Esophagus muscularis mucosa (tissue), 4 donors: ENCODE results near the gene ACSF2. TPM values are rescaled to one million over a fixed set of nuclear protein-coding genes. Genes with fewer than 3 reads are reported as not detected.
"Not testable (repeated sequence)": the region's sequence is repeated elsewhere in the genome, so short reads cannot be mapped to it uniquely, and the experiment has no call there.

Experiments used
- DNase-seq: peaks from one replicate; pipeline ENCODE4 v3.0.0-alpha.2; 2017; ENCODE audit errors: extremely low spot score
- H3K27ac ChIP-seq, 4 donors: fragments of 200-600 bp; sonication (generic); replicated peaks in 1 of 4; 1 replicate in 3 of 4; 2 replicates in 1 of 4; pipeline ENCODE4 v1.5.1; 2016 to 2019; ENCODE audit warnings: mild to moderate bottlenecking in 1 of 4
- H3K27me3 ChIP-seq, 4 donors: fragments of 200-600 bp; sonication (generic); one replicate each; pipeline versions ENCODE4 v1.5.1 to v1.6.0; 2016 to 2019
- H3K36me3 ChIP-seq, 4 donors: fragments of 200-600 bp; sonication (generic); one replicate each; pipeline ENCODE4 v1.5.1; 2016 to 2019
- H3K4me1 ChIP-seq, 4 donors: fragments of 200-600 bp; sonication (generic); one replicate each; pipeline ENCODE4 v1.5.1; 2016 to 2019
- H3K4me3 ChIP-seq, 4 donors: fragments of 200-600 bp; sonication (generic); 1 replicate in 2 of 4; 2 replicates in 2 of 4; pipeline ENCODE4 v1.5.1; 2016 to 2019; ENCODE audit warnings: mild to moderate bottlenecking in 4 of 4, moderate library complexity in 1 of 4
- H3K9me3 ChIP-seq, 4 donors: fragments of 200-600 bp; sonication (generic); 1 replicate in 3 of 4; 2 replicates in 1 of 4; pipeline ENCODE4 v1.5.1; 2016 to 2019
- CTCF ChIP-seq, 3 experiments: fragments of 200-600 bp in 2 of 3; fragments of 450-650 bp in 1 of 3; sonication (generic) in 2 of 3; IDR thresholded peaks; one replicate each; pipeline ENCODE4 v1.5.1; 2017 to 2019; ENCODE audit warnings: antibody characterized with exemption in 3 of 3, mild to moderate bottlenecking in 2 of 3, moderate library complexity in 1 of 3
- EP300 ChIP-seq: sonication (generic); formaldehyde crosslinking; IDR thresholded peaks from one replicate; pipeline ENCODE4 v1.6.1; 2017; ENCODE audit warnings: antibody characterized with exemption
- POLR2A ChIP-seq: fragments of 450-650 bp; IDR thresholded peaks from one replicate; pipeline ENCODE4 v1.6.1; 2017; ENCODE audit warnings: antibody characterized with exemption, moderate library complexity, mild to moderate bottlenecking, low read depth
- POLR2AphosphoS5 ChIP-seq, 2 donors: sonication (generic); formaldehyde crosslinking; IDR thresholded peaks; one replicate each; pipeline ENCODE4 v1.6.1; 2017; ENCODE audit warnings: antibody characterized with exemption in 2 of 2
- WGBS: methylation state at CpG from one replicate; pipeline ENCODE4 v1.1.5; 2018; 5-methylcytosine and 5-hydroxymethylcytosine counted together
- intact Hi-C: fragments of 100-400 bp; cut with DNase I; formaldehyde crosslinking; loops from one replicate; pipeline ENCODE4 v1.15.1; 2023
- total RNA-seq, 4 donors: library from RNA; depleted of rRNA; stranded (reverse); fragments of >200 nt; gene quantifications; one replicate each; pipeline versions ENCODE4 v1.1.0 to v1.2.1, GENCODE V29; 2016

The ACSF2 gene
- total RNA-seq, 4 donors from 2014 or later, result 6.0 to 9.6 (median 8.1) TPM

DNA sequence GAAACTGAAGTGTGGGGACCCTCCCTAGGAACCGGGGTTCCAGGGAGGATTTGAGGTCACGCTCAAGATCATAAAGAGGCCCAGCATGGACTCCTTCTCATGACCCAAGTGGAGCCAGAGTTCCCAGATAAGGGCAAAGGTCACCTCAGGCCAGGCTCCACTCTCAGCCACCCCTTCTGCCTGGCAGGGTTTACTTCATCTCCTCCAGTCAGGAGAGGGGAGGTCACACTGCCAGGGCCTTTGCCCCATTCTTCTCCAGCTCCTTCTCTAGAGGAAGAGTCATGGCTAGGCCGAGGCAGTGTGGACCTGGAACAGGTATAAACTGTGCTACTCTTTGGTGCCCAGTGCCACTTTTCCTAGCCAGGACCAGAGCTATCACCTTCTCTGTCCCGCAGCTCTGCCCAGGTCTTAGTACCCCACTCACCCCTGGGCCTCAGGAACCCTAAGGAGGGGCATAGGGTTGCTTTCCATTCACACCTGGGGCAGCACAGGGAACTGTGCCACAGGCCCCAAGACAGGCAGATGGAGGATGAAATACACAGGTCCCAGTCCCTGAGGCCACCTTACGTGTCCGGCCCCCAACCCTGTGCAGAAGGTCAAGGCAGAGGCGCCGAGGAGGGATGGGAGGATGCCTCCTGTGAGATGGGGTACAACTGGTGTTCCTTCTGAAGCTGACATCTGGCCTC, 879 bp upstream of the ACSF2 start:
- DNase-seq, result no peak
- 81% methylated on average over 5 of the region's 8 CpGs for WGBS

GRCh38 chr17:50426472-50426782, 409 bp downstream of the ACSF2 start:
- Histone ChIP-seq H3K36me3 (peaks cover 0 to 4% (median 0%) of the 10 kb centered on the region in 4 donors), H3K4me3 (peak overlapping the region; percentile 63 to 78 (median 70)), H3K27ac (peak overlapping the region; percentile 78 to 87 (median 82)), H3K27me3 (no peaks in the 10 kb centered on the region), H3K9me3 (no peaks in the 10 kb centered on the region), H3K4me1 (peaks cover 19 to 42% (median 33%) of the 10 kb centered on the region in 4 donors)
- DNase-seq, result no peak
- TF ChIP-seq POLR2AphosphoS5 (IDR thresholded peaks at IDR 0.05), result no peak
- no peak for TF ChIP-seq POLR2A
- no peak for TF ChIP-seq CTCF (IDR thresholded peaks at IDR 0.05)
- TF ChIP-seq EP300, result no peak
- WGBS, result 18% methylated on average over 2 of the region's 7 CpGs
- intact Hi-C loops, result no loop called here

More for the DNA sequence above, 879 bp upstream of the ACSF2 start:
- Histone ChIP-seq H3K9me3 (no peaks in the 10 kb centered on the region), H3K27me3 (no peaks in the 10 kb centered on the region), H3K36me3 (peaks cover 0 to 4% (median 0%) of the 10 kb centered on the region in 4 donors), H3K4me3 (peak overlapping the region; percentile 63 to 78 (median 70)), H3K27ac (peak overlapping the region; percentile 78 to 87 (median 82)), H3K4me1 (peaks cover 19 to 54% (median 40%) of the 10 kb centered on the region in 4 donors)
- intact Hi-C loops, result no loop called here
- TF ChIP-seq POLR2AphosphoS5 (IDR thresholded peaks at IDR 0.05) (no peak), CTCF (IDR thresholded peaks at IDR 0.05) (no peak), EP300 (no peak), POLR2A (no peak)

DNA sequence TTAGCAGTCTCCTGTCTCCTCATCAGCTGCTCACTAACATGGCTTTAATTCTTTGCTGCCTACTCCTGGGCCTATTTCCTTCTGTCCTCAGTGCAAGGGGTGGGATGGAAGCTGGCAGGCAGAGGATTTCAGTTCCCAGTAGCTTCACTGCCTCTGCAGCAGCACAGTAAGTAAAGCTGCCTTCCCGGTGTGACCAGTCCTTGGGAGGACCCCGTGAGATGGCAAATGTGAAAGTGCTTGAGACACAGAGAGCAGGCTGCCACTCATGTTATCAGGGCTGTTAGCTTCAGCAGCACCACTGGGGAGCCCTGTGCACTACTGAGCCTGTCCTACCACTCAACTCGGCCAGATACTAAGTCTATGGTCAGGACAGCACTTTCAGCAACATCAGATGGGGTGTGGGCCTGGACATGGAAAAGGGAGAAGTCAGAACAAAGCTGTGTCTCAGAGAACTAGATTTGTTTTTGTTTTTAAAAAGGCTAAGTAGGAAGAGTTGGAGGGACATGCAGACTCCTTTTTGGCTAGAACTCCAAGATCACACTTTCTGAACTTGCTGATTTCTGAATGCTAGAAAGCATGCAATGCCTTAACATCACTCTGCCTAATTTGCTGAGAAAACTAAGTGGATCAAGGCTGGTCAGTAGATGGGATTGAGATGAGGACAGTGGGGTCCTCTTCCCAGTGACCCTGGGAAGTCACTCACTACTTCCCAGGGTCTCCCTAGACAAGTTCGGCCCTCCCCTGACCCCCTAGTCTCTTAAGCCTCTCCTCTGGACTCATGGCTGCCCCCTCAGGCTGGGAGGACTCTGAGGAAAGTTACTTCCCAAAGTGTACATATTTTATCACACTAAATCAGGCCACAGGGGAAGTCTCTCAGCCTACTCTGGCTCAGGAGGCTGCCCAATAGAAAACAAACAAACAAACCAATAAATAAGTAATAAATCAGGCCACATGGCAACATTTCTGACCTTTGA, 1.1 kb downstream of the ACSF2 start:
- peaks cover 19 to 36% (median 29%) of the 10 kb centered on the region in 4 donors for H3K4me1 ChIP-seq
- WGBS, result 43% methylated on average over 2 of the region's 4 CpGs
- intact Hi-C loops, result no loop called here
- H3K9me3 ChIP-seq, result no peaks in the 10 kb centered on the region
- no peak for DNase-seq
- TF ChIP-seq CTCF (IDR thresholded peaks at IDR 0.05) (peak in 1 of 3 experiments; percentile 21), POLR2AphosphoS5 (IDR thresholded peaks at IDR 0.05) (no peak)
- peaks cover 0 to 4% (median 0%) of the 10 kb centered on the region in 4 donors for H3K36me3 ChIP-seq
- H3K27me3 ChIP-seq, result no peaks in the 10 kb centered on the region
- peak overlapping the region; percentile 78 to 87 (median 82) for H3K27ac ChIP-seq
- peak overlapping the region; percentile 63 to 78 (median 70) for H3K4me3 ChIP-seq

DNA sequence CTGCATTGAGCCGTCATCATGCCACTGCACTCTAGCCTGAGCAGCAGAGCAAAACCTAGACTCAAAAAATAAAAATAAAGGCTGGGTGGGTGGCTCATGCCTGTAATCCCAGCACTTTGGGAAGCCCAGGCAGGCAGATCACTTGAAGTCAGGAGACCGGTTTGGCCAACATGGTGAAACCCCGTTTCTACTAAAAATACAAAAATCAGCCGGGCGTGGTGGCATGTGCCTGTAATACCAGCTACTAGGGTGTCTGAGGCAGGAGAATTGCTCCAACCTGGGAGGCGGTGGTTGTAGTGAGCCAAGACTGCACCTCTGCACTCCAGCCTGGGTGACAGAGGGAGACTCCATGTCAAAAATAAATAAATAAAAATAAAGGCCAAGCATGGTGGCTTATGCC, 2.1 kb downstream of the ACSF2 start:
- DNase-seq, H3K27ac ChIP-seq, H3K4me3 ChIP-seq, H3K9me3 ChIP-seq, H3K27me3 ChIP-seq, intact Hi-C loops, H3K36me3 ChIP-seq: not testable (repeated sequence)
- 96% methylated on average over 6 of the region's 6 CpGs for WGBS
- peaks cover 19 to 35% (median 29%) of the 10 kb centered on the region in 4 donors for H3K4me1 ChIP-seq

DNA sequence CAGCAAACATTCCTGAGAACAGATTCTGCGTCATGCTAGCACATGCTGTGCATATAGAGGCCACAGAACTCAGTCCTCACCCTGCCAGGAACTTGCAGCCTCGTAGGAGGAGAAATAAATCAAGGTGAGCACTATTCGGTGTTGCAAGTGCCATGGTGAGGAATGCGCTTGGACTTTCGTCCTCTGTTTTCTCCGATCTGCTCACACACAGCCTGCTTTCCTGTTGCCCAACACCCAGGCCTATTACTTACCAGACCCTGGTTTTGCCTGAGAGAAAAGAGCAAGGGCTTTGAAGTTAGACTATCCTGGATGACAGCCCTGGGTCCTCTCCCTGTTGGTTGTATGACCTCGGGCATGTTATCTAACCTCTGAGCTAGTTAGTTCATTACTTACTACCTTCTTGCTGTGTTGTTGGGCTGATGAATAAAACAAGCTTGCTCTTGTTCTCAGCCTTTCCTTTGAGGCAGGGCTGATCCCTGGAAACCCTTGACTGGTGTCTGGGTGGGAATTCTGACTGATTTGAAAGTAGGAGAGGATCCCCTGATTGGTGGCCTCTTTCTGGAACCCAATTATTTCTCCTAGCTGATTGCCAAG, 2.9 kb downstream of the ACSF2 start:
- H3K27me3 ChIP-seq, result no peaks in the 10 kb centered on the region
- TF ChIP-seq CTCF (IDR thresholded peaks at IDR 0.05) (no peak), POLR2A (no peak), POLR2AphosphoS5 (IDR thresholded peaks at IDR 0.05) (no peak), EP300 (no peak)
- peaks cover 19 to 35% (median 29%) of the 10 kb centered on the region in 4 donors for H3K4me1 ChIP-seq
- DNase-seq, result no peak
- intact Hi-C loops, result no loop called here
- peaks cover 0 to 8% (median 2%) of the 10 kb centered on the region in 4 donors for H3K36me3 ChIP-seq
- 88% methylated on average over 7 of the region's 7 CpGs for WGBS
- no peak overlapping the region for H3K4me3 ChIP-seq
- no peaks in the 10 kb centered on the region for H3K9me3 ChIP-seq
- H3K27ac ChIP-seq, result no peak overlapping the region
